Calu3 (cell line): ENCODE measurements around the gene GAGE12H. TPM values are rescaled to one million over a fixed set of nuclear protein-coding genes. Genes with fewer than 3 reads are reported as not detected.

Source experiments
- BruUV-seq: library from RNA; stranded (reverse); fragments of 400-500 nt; replicated peaks from 2 replicates; lab custom pipeline; 2021; lab: Mats Ljungman, UMichigan
- CTCF ChIA-PET: fragments of 300-600 bp; sonication (Branson Sonifier 250); formaldehyde crosslinking; loops from one replicate; lab custom pipeline; 2022; ENCODE audit warnings: antibody characterized with exemption; lab: Charles Lee
- DNase-seq: peaks from one replicate; pipeline ENCODE4 v3.0.0; 2022
- H3K27ac Mint-ChIP-seq: one replicate; pipeline ENCODE4 v1.8.0; 2022; ENCODE audit warnings: mixed read lengths; ENCODE audit not compliant: unreplicated experiment
- H3K27me3 Mint-ChIP-seq: one replicate; pipeline ENCODE4 v1.8.0; 2022; ENCODE audit warnings: mixed read lengths; ENCODE audit not compliant: unreplicated experiment
- H3K36me3 Mint-ChIP-seq: one replicate; pipeline ENCODE4 v1.8.0; 2022; ENCODE audit warnings: mild to moderate bottlenecking, moderate library complexity, mixed read lengths; ENCODE audit not compliant: insufficient read depth, unreplicated experiment
- H3K4me1 Mint-ChIP-seq: one replicate; pipeline ENCODE4 v1.8.0; 2022; ENCODE audit warnings: mild to moderate bottlenecking, low read depth, mixed read lengths; ENCODE audit not compliant: unreplicated experiment
- H3K4me3 Mint-ChIP-seq: one replicate; pipeline ENCODE4 v1.8.0; 2022; ENCODE audit warnings: mild to moderate bottlenecking, low read depth, moderate library complexity, mixed read lengths; ENCODE audit not compliant: unreplicated experiment
- H3K9me3 Mint-ChIP-seq: one replicate; pipeline ENCODE4 v1.8.0; 2022; ENCODE audit warnings: low read depth, mixed read lengths; ENCODE audit not compliant: unreplicated experiment
- intact Hi-C: fragments of 100-400 bp; cut with micrococcal nuclease; formaldehyde crosslinking; loops from one replicate; pipeline ENCODE4 v1.10.0; 2022; ENCODE audit not compliant: unreplicated experiment
- total RNA-seq: library from RNA; stranded (reverse); gene quantifications from 2 replicates; pipeline ENCODE4 v1.2.3, GENCODE V29; 2022
- TF ChIP-seq, protein P1 (sequence below): fragments of 200-600 bp; IDR thresholded peaks from one replicate; pipeline ENCODE4 v1.8.0; 2022; ENCODE audit warnings: antibody characterized with exemption; ENCODE audit not compliant: unreplicated experiment

Gene GAGE12H
- total RNA-seq, 1 experiment from 2014 or later: not detected

DNA sequence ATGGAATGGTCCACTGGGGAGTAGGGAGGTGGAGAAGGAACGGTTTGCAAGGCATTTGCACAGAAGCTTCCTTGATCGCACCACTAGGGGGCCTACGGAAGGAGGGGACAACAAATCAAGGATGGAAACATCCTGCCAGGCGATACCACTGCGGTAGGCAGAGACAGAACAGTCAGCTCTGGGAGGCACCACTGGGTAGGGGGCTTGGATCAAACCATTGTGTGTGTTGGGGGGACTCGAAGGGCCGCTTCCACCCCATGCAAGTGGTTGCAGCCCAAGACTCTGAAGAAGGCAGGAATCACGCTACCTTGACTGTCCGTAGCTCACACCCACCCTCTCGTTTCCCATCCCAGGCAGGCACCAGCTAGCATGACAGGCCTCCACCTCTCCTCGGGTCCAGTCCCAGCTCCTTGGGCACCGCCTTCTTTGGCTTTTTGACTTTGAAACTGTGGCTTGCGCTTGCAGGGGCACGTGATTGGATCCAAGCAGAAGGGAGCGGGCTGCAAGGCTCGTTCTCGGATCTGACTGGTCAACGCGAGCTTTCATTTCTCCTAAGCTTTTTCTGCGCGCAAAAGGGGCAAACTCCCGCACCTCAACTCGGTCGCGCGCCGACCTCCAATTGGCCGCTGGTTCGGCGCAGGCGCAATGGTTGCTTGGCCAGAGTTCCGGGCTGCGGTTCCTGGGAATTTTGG is 47.5 kb downstream of the GAGE12H start:
- CTCF ChIA-PET: no interaction called here
- DNase-seq: no peak
- BruUV-seq: no TSS peak

More for the DNA sequence above, 47.5 kb downstream of the GAGE12H start:
- TF ChIP-seq, protein P1, sequence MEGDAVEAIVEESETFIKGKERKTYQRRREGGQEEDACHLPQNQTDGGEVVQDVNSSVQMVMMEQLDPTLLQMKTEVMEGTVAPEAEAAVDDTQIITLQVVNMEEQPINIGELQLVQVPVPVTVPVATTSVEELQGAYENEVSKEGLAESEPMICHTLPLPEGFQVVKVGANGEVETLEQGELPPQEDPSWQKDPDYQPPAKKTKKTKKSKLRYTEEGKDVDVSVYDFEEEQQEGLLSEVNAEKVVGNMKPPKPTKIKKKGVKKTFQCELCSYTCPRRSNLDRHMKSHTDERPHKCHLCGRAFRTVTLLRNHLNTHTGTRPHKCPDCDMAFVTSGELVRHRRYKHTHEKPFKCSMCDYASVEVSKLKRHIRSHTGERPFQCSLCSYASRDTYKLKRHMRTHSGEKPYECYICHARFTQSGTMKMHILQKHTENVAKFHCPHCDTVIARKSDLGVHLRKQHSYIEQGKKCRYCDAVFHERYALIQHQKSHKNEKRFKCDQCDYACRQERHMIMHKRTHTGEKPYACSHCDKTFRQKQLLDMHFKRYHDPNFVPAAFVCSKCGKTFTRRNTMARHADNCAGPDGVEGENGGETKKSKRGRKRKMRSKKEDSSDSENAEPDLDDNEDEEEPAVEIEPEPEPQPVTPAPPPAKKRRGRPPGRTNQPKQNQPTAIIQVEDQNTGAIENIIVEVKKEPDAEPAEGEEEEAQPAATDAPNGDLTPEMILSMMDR: no peak
- no peaks in the 10 kb centered on the region for H3K36me3 Mint-ChIP-seq
- H3K27me3 Mint-ChIP-seq: no peaks in the 10 kb centered on the region
- intact Hi-C loops: no loop called here
- no peak overlapping the region for H3K4me3 Mint-ChIP-seq
- H3K4me1 Mint-ChIP-seq: no peaks in the 10 kb centered on the region
- no peak overlapping the region for H3K27ac Mint-ChIP-seq
- H3K9me3 Mint-ChIP-seq: peaks cover 3% of the 10 kb centered on the region

Other genes starting within 250 kb of the GAGE12H start
- gene GAGE13, start 248.4 kb upstream of the GAGE12H start, total RNA-seq: not detected in 2 replicates
- not detected in 2 replicates for gene GAGE12C, start 47.8 kb upstream of the GAGE12H start, total RNA-seq
- not detected in 2 replicates for gene GAGE12D, start 38.2 kb upstream of the GAGE12H start, total RNA-seq
- not detected in 2 replicates for gene GAGE12E, start 28.7 kb upstream of the GAGE12H start, total RNA-seq
- gene GAGE12F, start 19.1 kb upstream of the GAGE12H start, total RNA-seq: not detected in 2 replicates
- not detected in 2 replicates for gene GAGE12G, start 9.5 kb upstream of the GAGE12H start, total RNA-seq
- gene GAGE2A, start 9.5 kb downstream of the GAGE12H start, total RNA-seq: not detected in 2 replicates
- gene GAGE1, start 19.1 kb downstream of the GAGE12H start, total RNA-seq: not detected in 2 replicates
- not detected in 2 replicates for gene PAGE1, start 116.0 kb downstream of the GAGE12H start, total RNA-seq
- gene PAGE4, start 249.4 kb downstream of the GAGE12H start, total RNA-seq: not detected in 2 replicates